Activated naive CD4-positive, alpha-beta T cell treated with anti-CD3 and anti-CD28 coated beads, Interleukin-2, amount 10 ng/mL, durations not matched to agents 7 days and 5 days (primary cell): ENCODE measurements around the gene RBPJ.

Experiments used
- CTCF ChIA-PET: fragments of 350-600 bp; sonication (Branson Sonifier 250); formaldehyde crosslinking; loops from one replicate; lab custom pipeline; 2021; ENCODE audit warnings: antibody characterized with exemption; lab: Charles Lee
- DNase-seq: peaks from one replicate; pipeline ENCODE4 v3.0.0-alpha.2; 2020
- H3K27ac Mint-ChIP-seq: one replicate; pipeline ENCODE4 v1.8.0; 2021; ENCODE audit warnings: mild to moderate bottlenecking, moderate library complexity, mixed read lengths
- H3K27me3 Mint-ChIP-seq: one replicate; pipeline ENCODE4 v1.8.0; 2021; ENCODE audit warnings: mild to moderate bottlenecking, mixed read lengths
- H3K36me3 Mint-ChIP-seq: one replicate; pipeline ENCODE4 v1.8.0; 2021; ENCODE audit warnings: mixed read lengths
- H3K4me1 Mint-ChIP-seq: one replicate; pipeline ENCODE4 v1.8.0; 2021; ENCODE audit warnings: mixed read lengths
- H3K4me3 Mint-ChIP-seq: one replicate; pipeline ENCODE4 v1.8.0; 2021; ENCODE audit warnings: mild to moderate bottlenecking, moderate library complexity, mixed read lengths
- H3K9me3 Mint-ChIP-seq: one replicate; pipeline ENCODE4 v1.8.0; 2021; ENCODE audit warnings: mixed read lengths

The RBPJ gene

DNA sequence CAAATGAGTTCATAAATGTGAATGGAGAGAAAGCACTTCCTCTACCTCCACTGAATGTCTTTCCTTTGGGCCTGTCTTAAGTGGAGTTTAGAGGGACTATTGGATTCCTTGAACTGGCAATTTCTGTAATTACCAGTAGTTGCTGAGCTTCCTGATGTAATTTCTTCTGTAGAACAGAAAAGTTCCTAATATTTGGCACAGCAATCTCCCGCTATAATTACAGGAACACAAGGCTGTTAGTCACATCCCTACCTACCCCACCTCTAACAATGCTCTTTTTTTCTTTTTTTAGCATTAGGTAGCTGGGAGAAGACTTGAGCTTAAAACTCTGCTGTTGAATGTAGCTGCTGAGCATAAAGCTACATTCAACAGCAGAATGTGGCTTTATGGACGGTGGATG lies 24.8 kb upstream of the RBPJ start:
- CTCF ChIA-PET = no interaction called here
- no peaks in the 10 kb centered on the region for H3K36me3 Mint-ChIP-seq
- H3K9me3 Mint-ChIP-seq = no peaks in the 10 kb centered on the region
- peaks cover 24% of the 10 kb centered on the region for H3K4me1 Mint-ChIP-seq
- DNase-seq = no peak
- H3K4me3 Mint-ChIP-seq = no peak overlapping the region
- no peak overlapping the region for H3K27ac Mint-ChIP-seq
- no peaks in the 10 kb centered on the region for H3K27me3 Mint-ChIP-seq

DNA sequence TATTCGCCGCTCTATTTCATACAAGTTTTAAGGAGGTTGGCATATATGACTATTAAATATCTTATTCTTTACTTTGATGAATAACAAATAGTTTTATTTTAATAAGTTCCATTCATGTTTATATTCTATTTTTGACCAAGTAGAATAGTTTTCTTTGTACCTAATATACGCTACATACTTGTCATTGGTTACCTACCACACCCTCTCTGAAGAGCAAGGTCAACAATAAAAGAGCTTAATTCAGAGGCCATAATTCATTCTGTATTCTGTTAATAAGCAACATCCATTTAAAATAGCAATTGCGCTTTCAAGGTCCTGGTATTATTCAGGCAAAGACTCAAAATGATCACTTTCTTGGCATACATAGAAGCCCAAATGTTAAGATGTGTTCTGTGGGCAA lies 24.3 kb upstream of the RBPJ start:
- peaks cover 24% of the 10 kb centered on the region for H3K4me1 Mint-ChIP-seq
- no peak overlapping the region for H3K4me3 Mint-ChIP-seq
- no peaks in the 10 kb centered on the region for H3K27me3 Mint-ChIP-seq
- H3K9me3 Mint-ChIP-seq = no peaks in the 10 kb centered on the region
- no peak overlapping the region for H3K27ac Mint-ChIP-seq
- CTCF ChIA-PET = no interaction called here
- DNase-seq = no peak
- no peaks in the 10 kb centered on the region for H3K36me3 Mint-ChIP-seq

GRCh38 chr4:26297219-26297618 lies 23.6 kb upstream of the RBPJ start:
- Mint-ChIP-seq H3K27me3 (no peaks in the 10 kb centered on the region), H3K4me1 (peaks cover 24% of the 10 kb centered on the region), H3K36me3 (no peaks in the 10 kb centered on the region), H3K4me3 (no peak overlapping the region), H3K9me3 (no peaks in the 10 kb centered on the region), H3K27ac (no peak overlapping the region)
- CTCF ChIA-PET = no interaction called here
- no peak for DNase-seq

- peaks cover 2% of the 10 kb centered on the region for H3K36me3 Mint-ChIP-seq
- H3K4me3 Mint-ChIP-seq = no peak overlapping the region
- H3K27me3 Mint-ChIP-seq = no peaks in the 10 kb centered on the region
- no peak for DNase-seq
- H3K4me1 Mint-ChIP-seq = peaks cover 24% of the 10 kb centered on the region
- H3K27ac Mint-ChIP-seq = no peak overlapping the region
- CTCF ChIA-PET = interaction anchor here (0.7 kb wide), 1 partner anchor 210 kb away, joined by 3 read pairs; no protein-coding TSS in a partner anchor
- peaks cover 2% of the 10 kb centered on the region for H3K9me3 Mint-ChIP-seq
Measured at GRCh38 chr4:26298198-26298947, 22.4 kb upstream of the RBPJ start.

- DNase-seq = no peak
- Mint-ChIP-seq H3K4me3 (no peak overlapping the region), H3K27ac (no peak overlapping the region), H3K27me3 (no peaks in the 10 kb centered on the region), H3K4me1 (peaks cover 24% of the 10 kb centered on the region), H3K9me3 (peaks cover 2% of the 10 kb centered on the region), H3K36me3 (peaks cover 2% of the 10 kb centered on the region)
- CTCF ChIA-PET = no interaction called here
Measured at GRCh38 chr4:26299254-26299882, 21.4 kb upstream of the RBPJ start.

DNA sequence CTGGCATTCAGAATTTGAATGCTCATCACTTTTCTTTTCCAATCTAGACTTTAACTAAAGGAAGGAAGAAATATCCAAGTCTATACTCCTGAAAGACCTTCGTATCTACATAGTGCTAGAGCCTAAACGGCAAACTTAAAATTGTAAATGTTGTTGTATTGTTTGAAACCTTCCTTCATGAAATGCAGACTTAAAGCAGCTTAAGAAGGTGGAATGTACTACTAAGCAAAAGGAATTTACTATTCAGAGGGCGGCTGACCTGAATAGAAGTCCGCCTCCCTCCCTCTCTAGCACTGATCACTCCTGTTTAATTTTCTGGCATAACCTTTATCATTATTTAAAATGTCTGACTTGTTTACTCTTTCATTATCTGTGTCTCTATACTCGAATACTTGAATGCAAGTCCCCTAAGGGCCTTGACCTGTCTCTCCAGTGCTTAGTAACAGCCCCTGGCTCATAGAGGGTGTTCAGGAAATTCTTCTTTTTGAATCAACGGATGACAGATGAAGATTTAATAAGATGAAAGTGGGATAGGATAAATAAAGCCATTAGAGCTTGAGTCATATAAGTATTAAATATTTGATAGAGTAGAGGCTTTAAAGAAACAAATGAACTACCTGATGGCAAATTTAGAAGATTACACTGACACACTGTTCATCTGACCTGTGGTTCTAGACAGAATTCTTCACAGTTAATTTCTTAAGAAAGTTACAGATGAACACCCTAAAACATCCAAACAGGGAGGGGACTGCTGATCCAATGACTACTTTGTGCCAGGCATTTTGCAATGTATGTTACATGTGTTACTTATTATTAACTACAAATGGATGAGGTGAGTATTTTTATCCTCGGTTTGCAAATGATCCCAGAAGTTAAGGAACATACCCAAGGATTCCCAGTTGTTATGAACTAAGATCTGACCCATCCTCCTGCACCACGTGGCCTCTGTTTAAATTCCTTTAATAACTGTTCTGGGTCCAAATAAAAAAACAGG lies 20.2 kb upstream of the RBPJ start:
- Mint-ChIP-seq H3K4me1 (peaks cover 24% of the 10 kb centered on the region), H3K27me3 (no peaks in the 10 kb centered on the region), H3K36me3 (peaks cover 2% of the 10 kb centered on the region), H3K9me3 (peaks cover 2% of the 10 kb centered on the region), H3K27ac (no peak overlapping the region), H3K4me3 (no peak overlapping the region)
- CTCF ChIA-PET = no interaction called here
- no peak for DNase-seq

DNA sequence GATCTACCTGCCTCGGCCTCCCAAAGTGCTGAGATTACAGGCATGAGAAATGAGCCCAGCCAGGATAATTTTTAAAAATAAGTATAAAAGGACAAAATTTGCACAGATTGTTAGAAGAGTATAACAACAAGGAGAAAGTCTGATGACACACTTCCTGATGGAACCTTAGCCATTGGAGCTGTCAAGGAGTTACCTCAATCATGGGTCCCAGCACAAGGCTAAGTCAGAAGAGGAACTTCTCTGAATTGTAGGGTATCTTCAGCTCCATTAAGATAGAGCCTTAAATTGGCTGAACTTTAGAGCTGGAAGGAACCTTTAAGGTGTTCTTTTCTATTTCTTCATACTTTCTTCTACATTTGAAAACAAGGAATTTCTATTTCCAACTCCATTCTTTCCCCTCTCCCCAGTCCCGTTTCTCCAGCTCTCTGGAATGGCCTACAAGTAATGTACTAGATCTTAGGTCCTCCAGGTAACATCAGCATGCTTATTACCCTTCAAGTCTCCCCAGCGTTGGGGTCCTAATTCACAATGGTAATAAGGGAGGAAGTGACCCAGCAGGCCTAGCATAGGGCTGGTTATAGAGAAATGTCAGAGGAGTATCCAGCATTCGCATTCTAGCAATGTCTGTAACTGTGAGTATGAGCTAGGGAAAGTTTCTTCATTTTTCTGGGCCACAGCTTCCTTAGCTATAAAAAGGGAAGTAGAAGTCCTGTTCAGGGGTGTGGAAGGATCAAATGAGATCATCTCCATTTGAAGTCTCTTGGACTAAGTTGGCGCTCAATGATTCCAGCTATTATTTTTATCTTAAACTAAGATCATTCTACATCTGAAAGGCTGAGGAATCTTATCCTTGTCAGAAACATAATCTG lies 18.5 kb upstream of the RBPJ start:
- no peaks in the 10 kb centered on the region for H3K27me3 Mint-ChIP-seq
- CTCF ChIA-PET = interaction anchor here (1.3 kb wide), 1 partner anchor 220 kb away, joined by 3 read pairs; no protein-coding TSS in a partner anchor
- H3K4me1 Mint-ChIP-seq = peaks cover 24% of the 10 kb centered on the region
- no peak overlapping the region for H3K4me3 Mint-ChIP-seq
- H3K9me3 Mint-ChIP-seq = peaks cover 2% of the 10 kb centered on the region
- no peak overlapping the region for H3K27ac Mint-ChIP-seq
- no peak for DNase-seq
- peaks cover 2% of the 10 kb centered on the region for H3K36me3 Mint-ChIP-seq

- no peak for DNase-seq
- peaks cover 24% of the 10 kb centered on the region for H3K4me1 Mint-ChIP-seq
- CTCF ChIA-PET = no interaction called here
Measured at GRCh38 chr4:26303008-26303407, 17.8 kb upstream of the RBPJ start.

GRCh38 chr4:26307037-26307800 lies 13.6 kb upstream of the RBPJ start:
- H3K27ac Mint-ChIP-seq = no peak overlapping the region
- no peak for DNase-seq
- H3K27me3 Mint-ChIP-seq = no peaks in the 10 kb centered on the region
- H3K36me3 Mint-ChIP-seq = peaks cover 2% of the 10 kb centered on the region
- peaks cover 8% of the 10 kb centered on the region for H3K4me1 Mint-ChIP-seq
- no peak overlapping the region for H3K4me3 Mint-ChIP-seq
- CTCF ChIA-PET = interaction anchor here (0.6 to 0.7 kb wide), 2 partner anchors 155 to 200 kb away, joined by 3 read pairs; no protein-coding TSS in a partner anchor
- H3K9me3 Mint-ChIP-seq = peaks cover 2% of the 10 kb centered on the region

More at GRCh38 chr4:26303008-26303407, 17.8 kb upstream of the RBPJ start:
- no peak overlapping the region for H3K27ac Mint-ChIP-seq
- no peaks in the 10 kb centered on the region for H3K27me3 Mint-ChIP-seq
- H3K4me3 Mint-ChIP-seq = no peak overlapping the region
- peaks cover 2% of the 10 kb centered on the region for H3K36me3 Mint-ChIP-seq
- peaks cover 2% of the 10 kb centered on the region for H3K9me3 Mint-ChIP-seq

DNA sequence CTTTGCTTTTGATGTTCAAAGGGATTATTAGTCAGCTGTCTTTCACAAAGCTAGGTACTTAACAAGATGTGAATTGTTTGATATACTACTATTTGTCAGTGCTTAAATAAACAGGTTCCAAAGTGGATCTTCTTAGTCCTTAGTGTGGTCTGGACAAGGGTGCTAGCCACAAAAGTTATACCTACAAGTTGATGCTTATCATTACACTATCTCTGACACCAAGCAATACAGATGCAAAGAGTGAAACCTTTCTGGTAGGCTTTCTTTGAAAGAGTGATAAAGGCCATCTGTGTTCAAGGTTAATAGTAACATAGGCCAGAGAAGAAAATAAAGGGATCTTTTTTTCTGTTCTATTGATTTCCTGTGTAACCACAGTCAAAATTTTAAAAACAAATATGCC lies 12.2 kb upstream of the RBPJ start:
- peaks cover 4% of the 10 kb centered on the region for H3K9me3 Mint-ChIP-seq
- no peak overlapping the region for H3K4me3 Mint-ChIP-seq
- peaks cover 15% of the 10 kb centered on the region for H3K4me1 Mint-ChIP-seq
- H3K36me3 Mint-ChIP-seq = no peaks in the 10 kb centered on the region
- H3K27ac Mint-ChIP-seq = no peak overlapping the region
- DNase-seq = no peak
- no peaks in the 10 kb centered on the region for H3K27me3 Mint-ChIP-seq
- CTCF ChIA-PET = no interaction called here

- Mint-ChIP-seq H3K9me3 (peaks cover 12% of the 10 kb centered on the region), H3K4me1 (peaks cover 15% of the 10 kb centered on the region), H3K4me3 (no peak overlapping the region), H3K27me3 (no peaks in the 10 kb centered on the region), H3K36me3 (peaks cover 3% of the 10 kb centered on the region), H3K27ac (no peak overlapping the region)
- CTCF ChIA-PET = no interaction called here
- no peak for DNase-seq
Measured at GRCh38 chr4:26310264-26310663, 10.6 kb upstream of the RBPJ start.

- Mint-ChIP-seq H3K9me3 (peaks cover 20% of the 10 kb centered on the region), H3K4me3 (no peak overlapping the region), H3K36me3 (peaks cover 10% of the 10 kb centered on the region), H3K4me1 (peaks cover 15% of the 10 kb centered on the region), H3K27me3 (no peaks in the 10 kb centered on the region), H3K27ac (no peak overlapping the region)
- no peak for DNase-seq
- CTCF ChIA-PET = interaction anchor here (1.2 to 1.3 kb wide), 2 partner anchors 117 to 324 kb away, joined by 3 to 4 read pairs; no protein-coding TSS in a partner anchor
Measured at GRCh38 chr4:26311633-26312032, 9.2 kb upstream of the RBPJ start.
